IMR-90 (cell line): ENCODE data around the gene PUM2. TPM values are rescaled to one million over a fixed set of nuclear protein-coding genes. Genes with fewer than 3 reads are reported as not detected.

Experiments
- ATAC-seq: fragments of 200-7000 bp; cut with Tn5 transposase; 2 replicates; pipeline ENCODE4 v1.9.1; 2020; ENCODE audit warnings: low read depth, mild to moderate bottlenecking, moderate library complexity
- BruUV-seq: library from RNA; stranded (reverse); fragments of 400-500 nt; replicated peaks from 2 replicates; lab custom pipeline; 2021; lab: Mats Ljungman, UMichigan
- CTCF ChIA-PET: fragments of 300-600 bp; formaldehyde crosslinking; extraction: SDS; loops from one replicate; lab custom pipeline; 2021; ENCODE audit warnings: antibody characterized with exemption; lab: Yijun Ruan, JAX
- POLR2A ChIA-PET: fragments of 300-600 bp; sonication (Branson Sonifier 250); formaldehyde crosslinking; loops from one replicate; lab custom pipeline; 2022; ENCODE audit warnings: antibody characterized with exemption; ENCODE audit not compliant: unreplicated experiment; lab: Charles Lee
- DNase-seq: peaks from one replicate; pipeline ENCODE4 v3.0.0; 2013
- H2AFZ ChIP-seq: replicated peaks from 2 replicates; pipeline ENCODE3; 2013; ENCODE audit warnings: low read length, mild to moderate bottlenecking; ENCODE audit not compliant: poor library complexity
- H2AK5ac ChIP-seq: 2 replicates; pipeline ENCODE4 v1.6.1; 2013; ENCODE audit warnings: low read depth, low read length, inconsistent platforms
- H2AK9ac ChIP-seq: replicated peaks from 2 replicates; pipeline ENCODE3; 2013; ENCODE audit warnings: mild to moderate bottlenecking, low read depth, low read length, moderate library complexity; ENCODE audit not compliant: poor library complexity
- H2BK120ac ChIP-seq: 2 replicates; pipeline ENCODE4 v1.6.1; 2013; ENCODE audit warnings: low read depth, low read length, inconsistent platforms
- H2BK15ac ChIP-seq: 3 replicates; pipeline ENCODE4 v1.6.1; 2013; ENCODE audit warnings: low read depth, low read length, inconsistent platforms
- H2BK20ac ChIP-seq: 2 replicates; pipeline ENCODE4 v1.6.1; 2013; ENCODE audit warnings: low read depth, mild to moderate bottlenecking, inconsistent platforms, low read length, moderate library complexity
- H2BK5ac ChIP-seq: 2 replicates; pipeline ENCODE4 v1.6.1; 2013; ENCODE audit warnings: mild to moderate bottlenecking, low read depth, low read length, inconsistent platforms; ENCODE audit not compliant: poor library complexity, severe bottlenecking
- H3K14ac ChIP-seq: replicated peaks from 2 replicates; pipeline ENCODE4 v1.6.1; 2013; ENCODE audit warnings: low read depth, low read length, inconsistent platforms
- H3K18ac ChIP-seq: 2 replicates; pipeline ENCODE4 v1.6.1; 2013; ENCODE audit warnings: low read depth, low read length, control low read depth
- H3K23ac ChIP-seq: 2 replicates; pipeline ENCODE4 v1.6.1; 2013; ENCODE audit warnings: low read depth, low read length, inconsistent platforms
- H3K27ac ChIP-seq: 2 replicates; pipeline ENCODE4 v1.5.1; 2013; ENCODE audit warnings: mild to moderate bottlenecking, control low read depth, low read length; ENCODE audit not compliant: insufficient read depth
- H3K27me3 ChIP-seq: 2 replicates; pipeline ENCODE4 v1.6.1; 2013; ENCODE audit warnings: low read length; ENCODE audit not compliant: control insufficient read depth, insufficient read depth
- H3K36me3 ChIP-seq: 2 replicates; pipeline ENCODE4 v1.6.1; 2013; ENCODE audit warnings: low read length, mixed read lengths; ENCODE audit not compliant: control insufficient read depth, insufficient read depth
- H3K4ac ChIP-seq: 2 replicates; pipeline ENCODE4 v1.6.1; 2013; ENCODE audit warnings: low read depth, low read length, inconsistent platforms
- H3K4me1 ChIP-seq: 2 replicates; pipeline ENCODE4 v1.6.1; 2013; ENCODE audit warnings: low read length, mixed read lengths; ENCODE audit not compliant: control insufficient read depth, insufficient read depth
- H3K4me2 ChIP-seq: 2 replicates; pipeline ENCODE4 v1.6.1; 2013; ENCODE audit warnings: low read depth, mild to moderate bottlenecking, control low read depth, low read length, moderate library complexity
- H3K4me3 ChIP-seq: 2 replicates; pipeline ENCODE4 v1.5.1; 2013; ENCODE audit warnings: low read depth, mild to moderate bottlenecking, control low read depth, low read length, moderate library complexity; ENCODE audit not compliant: insufficient read depth
- H3K56ac ChIP-seq: 2 replicates; pipeline ENCODE4 v1.6.1; 2013; ENCODE audit warnings: low read length, inconsistent platforms; ENCODE audit not compliant: insufficient read depth; ENCODE audit errors: extremely low read depth
- H3K79me1 ChIP-seq, 2 experiments: 2 replicates each; pipeline ENCODE4 v1.6.1; 2013; ENCODE audit warnings: low read length in 2 of 2, inconsistent platforms in 1 of 2, low read depth in 1 of 2
- H3K9ac ChIP-seq: 2 replicates; pipeline ENCODE4 v1.6.1; 2013; ENCODE audit warnings: low read depth, low read length, control low read depth
- H3K9me1 ChIP-seq: 2 replicates; pipeline ENCODE4 v1.6.1; 2013; ENCODE audit warnings: low read length, inconsistent platforms; ENCODE audit not compliant: insufficient read depth
- H3K9me3 ChIP-seq: 2 replicates; pipeline ENCODE4 v1.6.1; 2013; ENCODE audit warnings: low read length; ENCODE audit not compliant: control insufficient read depth, insufficient read depth
- H4K20me1 ChIP-seq: 2 replicates; pipeline ENCODE4 v1.6.1; 2013; ENCODE audit warnings: low read length, inconsistent platforms; ENCODE audit not compliant: insufficient read depth
- H4K5ac ChIP-seq: 2 replicates; pipeline ENCODE4 v1.6.1; 2013; ENCODE audit warnings: mild to moderate bottlenecking, low read depth, low read length, control low read depth
- H4K8ac ChIP-seq, 2 experiments: 2 replicates each; pipeline ENCODE4 v1.6.1; 2013; ENCODE audit warnings: low read depth in 2 of 2, low read length in 2 of 2, control low read depth in 1 of 2, inconsistent platforms in 1 of 2
- H4K91ac ChIP-seq: 2 replicates; pipeline ENCODE4 v1.6.1; 2013; ENCODE audit warnings: low read depth, low read length, inconsistent platforms; ENCODE audit not compliant: insufficient read depth
- BHLHE40 ChIP-seq: fragments of 150-350 bp; IDR thresholded peaks from 2 replicates; pipeline ENCODE4 v1.6.1; 2016; ENCODE audit warnings: mild to moderate bottlenecking, low read depth, low read length
- CEBPB ChIP-seq: IDR thresholded peaks from 2 replicates; pipeline ENCODE4 v1.6.1; 2012; ENCODE audit warnings: low read depth, low read length, improper control_type of control experiment
- CHD1 ChIP-seq: IDR thresholded peaks from 2 replicates; pipeline ENCODE4 v1.6.1; 2012; ENCODE audit warnings: low read depth, low read length, improper control_type of control experiment
- FOS ChIP-seq: fragments of 150-350 bp; IDR thresholded peaks from 2 replicates; pipeline ENCODE4 v1.6.1; 2016; ENCODE audit warnings: low read depth, low read length
- MAFK ChIP-seq: IDR thresholded peaks from 2 replicates; pipeline ENCODE4 v1.6.1; 2012; ENCODE audit warnings: low read depth, low read length, improper control_type of control experiment
- MAZ ChIP-seq: IDR thresholded peaks from 2 replicates; pipeline ENCODE4 v1.6.1; 2012; ENCODE audit warnings: low read depth, mild to moderate bottlenecking, low read length, improper control_type of control experiment, moderate library complexity, borderline replicate concordance
- MXI1 ChIP-seq: IDR thresholded peaks from 2 replicates; pipeline ENCODE4 v1.6.1; 2012; ENCODE audit warnings: low read depth, mild to moderate bottlenecking, low read length, moderate library complexity, borderline replicate concordance
- NFE2L2 ChIP-seq: fragments of 150-350 bp; IDR thresholded peaks from 2 replicates; pipeline ENCODE4 v1.6.1; 2016; ENCODE audit warnings: low read depth, mild to moderate bottlenecking, low read length
- POLR2A ChIP-seq: IDR thresholded peaks from 2 replicates; pipeline ENCODE4 v1.6.1; 2012; ENCODE audit warnings: mild to moderate bottlenecking, low read depth, low read length
- RAD21 ChIP-seq: IDR thresholded peaks from 2 replicates; pipeline ENCODE4 v1.6.1; 2012; ENCODE audit warnings: low read length, improper control_type of control experiment
- RCOR1 ChIP-seq: IDR thresholded peaks from 2 replicates; pipeline ENCODE4 v1.6.1; 2012; ENCODE audit warnings: mild to moderate bottlenecking, low read length, improper control_type of control experiment; ENCODE audit not compliant: insufficient replicate concordance
- RFX5 ChIP-seq: IDR thresholded peaks from 2 replicates; pipeline ENCODE4 v1.8.0; 2012; ENCODE audit warnings: low read depth, mild to moderate bottlenecking, low read length, moderate library complexity
- SMC3 ChIP-seq: fragments of 150-350 bp; IDR thresholded peaks from 2 replicates; pipeline ENCODE4 v1.6.1; 2016; ENCODE audit warnings: low read depth, mild to moderate bottlenecking, antibody characterized with exemption, low read length, moderate library complexity
- WGBS, 2 experiments: methylation state at CpG; one replicate each; pipeline versions ENCODE4 v1.1.5 to v1.1.7; 2013; ENCODE audit warnings: missing lambda C conversion rate in 2 of 2; ENCODE audit not compliant: insufficient read length in 1 of 2; ENCODE audit errors: extremely low coverage in 2 of 2; 5-methylcytosine and 5-hydroxymethylcytosine counted together
- dilution Hi-C: fragments of 300-500 bp; cut with HindIII; formaldehyde crosslinking; loops from one replicate; pipeline ENCODE4 v1.14.3; 2018; ENCODE audit warnings: low sequenced_read_pairs; ENCODE audit not compliant: unreplicated experiment
- in situ Hi-C: fragments of 300-500 bp; cut with MboI; formaldehyde crosslinking; loops from 3 replicates; pipeline ENCODE4 v1.14.3; 2019; ENCODE audit warnings: low sequenced_read_pairs, inconsistent platforms, mixed read lengths
- intact Hi-C: fragments of 100-400 bp; cut with micrococcal nuclease; formaldehyde crosslinking; loops from 2 replicates; pipeline ENCODE4 v1.10.0; 2022
- polyA plus RNA-seq, 3 experiments: library from polyadenylated mRNA; depleted of rRNA; stranded (reverse); fragments of >200 nt; gene quantifications; 2 replicates each; pipeline ENCODE4 v1.2.3, GENCODE V29; 2012; ENCODE audit warnings: low replicate concordance in 1 of 3
- total RNA-seq: library from RNA; depleted of rRNA; stranded (reverse); fragments of >200 nt; gene quantifications from 2 replicates; pipeline ENCODE4 v1.2.3, GENCODE V29; 2012
- TF ChIP-seq, protein P1 (sequence below): fragments of 150-350 bp; IDR thresholded peaks from 2 replicates; pipeline ENCODE4 v1.6.1; 2017; ENCODE audit warnings: mild to moderate bottlenecking, antibody characterized with exemption, low read length, low read depth
- TF ChIP-seq, protein P2 (sequence below): fragments of 150-350 bp; IDR thresholded peaks from 2 replicates; pipeline ENCODE4 v1.6.1; 2016; ENCODE audit warnings: low read depth, mild to moderate bottlenecking, low read length, moderate library complexity, borderline replicate concordance
- TF ChIP-seq, protein P3 (sequence below): conservative IDR thresholded peaks from 2 replicates; pipeline ENCODE4 v1.5.1; 2012; ENCODE audit warnings: mild to moderate bottlenecking, low read depth, low read length, improper control_type of control experiment

PUM2 gene
- total and polyA plus RNA-seq, 2 of the 4 experiments (the other 2 are of a cell fraction) = 18.8 to 38.4 TPM

DNA sequence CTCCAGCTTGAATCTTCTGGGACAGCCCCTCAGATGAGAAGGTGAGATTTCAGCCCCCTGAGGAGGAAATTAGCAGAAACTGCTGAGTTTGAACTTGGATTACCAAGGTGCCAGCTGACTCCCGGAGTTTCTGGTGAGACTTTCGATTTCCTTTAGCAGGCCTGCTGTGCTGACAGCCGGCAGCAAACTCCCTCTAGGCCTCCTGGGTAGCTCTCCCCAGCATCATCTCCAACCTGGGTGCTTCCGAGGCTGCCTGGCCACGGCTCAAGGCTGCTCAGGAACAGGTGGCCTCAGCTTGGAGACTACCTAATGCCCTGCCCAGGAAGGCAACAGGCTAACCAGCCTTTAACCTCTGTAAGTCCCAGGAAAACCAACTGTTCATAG is 142.2 kb downstream of the PUM2 start:
- intact Hi-C loops = no loop called here
- ATAC-seq (peak; percentile 52), DNase-seq (no peak)
- TF ChIP-seq, protein P1, sequence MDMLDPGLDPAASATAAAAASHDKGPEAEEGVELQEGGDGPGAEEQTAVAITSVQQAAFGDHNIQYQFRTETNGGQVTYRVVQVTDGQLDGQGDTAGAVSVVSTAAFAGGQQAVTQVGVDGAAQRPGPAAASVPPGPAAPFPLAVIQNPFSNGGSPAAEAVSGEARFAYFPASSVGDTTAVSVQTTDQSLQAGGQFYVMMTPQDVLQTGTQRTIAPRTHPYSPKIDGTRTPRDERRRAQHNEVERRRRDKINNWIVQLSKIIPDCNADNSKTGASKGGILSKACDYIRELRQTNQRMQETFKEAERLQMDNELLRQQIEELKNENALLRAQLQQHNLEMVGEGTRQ = no peak
- TF ChIP-seq, protein P2, sequence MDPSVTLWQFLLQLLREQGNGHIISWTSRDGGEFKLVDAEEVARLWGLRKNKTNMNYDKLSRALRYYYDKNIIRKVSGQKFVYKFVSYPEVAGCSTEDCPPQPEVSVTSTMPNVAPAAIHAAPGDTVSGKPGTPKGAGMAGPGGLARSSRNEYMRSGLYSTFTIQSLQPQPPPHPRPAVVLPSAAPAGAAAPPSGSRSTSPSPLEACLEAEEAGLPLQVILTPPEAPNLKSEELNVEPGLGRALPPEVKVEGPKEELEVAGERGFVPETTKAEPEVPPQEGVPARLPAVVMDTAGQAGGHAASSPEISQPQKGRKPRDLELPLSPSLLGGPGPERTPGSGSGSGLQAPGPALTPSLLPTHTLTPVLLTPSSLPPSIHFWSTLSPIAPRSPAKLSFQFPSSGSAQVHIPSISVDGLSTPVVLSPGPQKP = no peak
- TF ChIP-seq CHD1 (no peak), POLR2A (no peak), MAFK (no peak), NFE2L2 (no peak), MAZ (no peak), CEBPB (no peak), RFX5 (no peak), MXI1 (no peak), RCOR1 (no peak), BHLHE40 (no peak), SMC3 (no peak), FOS (no peak), RAD21 (no peak)
- TF ChIP-seq, protein P3, sequence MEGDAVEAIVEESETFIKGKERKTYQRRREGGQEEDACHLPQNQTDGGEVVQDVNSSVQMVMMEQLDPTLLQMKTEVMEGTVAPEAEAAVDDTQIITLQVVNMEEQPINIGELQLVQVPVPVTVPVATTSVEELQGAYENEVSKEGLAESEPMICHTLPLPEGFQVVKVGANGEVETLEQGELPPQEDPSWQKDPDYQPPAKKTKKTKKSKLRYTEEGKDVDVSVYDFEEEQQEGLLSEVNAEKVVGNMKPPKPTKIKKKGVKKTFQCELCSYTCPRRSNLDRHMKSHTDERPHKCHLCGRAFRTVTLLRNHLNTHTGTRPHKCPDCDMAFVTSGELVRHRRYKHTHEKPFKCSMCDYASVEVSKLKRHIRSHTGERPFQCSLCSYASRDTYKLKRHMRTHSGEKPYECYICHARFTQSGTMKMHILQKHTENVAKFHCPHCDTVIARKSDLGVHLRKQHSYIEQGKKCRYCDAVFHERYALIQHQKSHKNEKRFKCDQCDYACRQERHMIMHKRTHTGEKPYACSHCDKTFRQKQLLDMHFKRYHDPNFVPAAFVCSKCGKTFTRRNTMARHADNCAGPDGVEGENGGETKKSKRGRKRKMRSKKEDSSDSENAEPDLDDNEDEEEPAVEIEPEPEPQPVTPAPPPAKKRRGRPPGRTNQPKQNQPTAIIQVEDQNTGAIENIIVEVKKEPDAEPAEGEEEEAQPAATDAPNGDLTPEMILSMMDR = no peak
- Histone ChIP-seq H3K14ac (no peak overlapping the region), H2AFZ (peak overlapping the region; percentile 28), H2BK5ac (no peak overlapping the region), H2BK20ac (no peak overlapping the region), H3K18ac (peak overlapping the region; percentile 22; the same call in 1 of the 2 replicates), H3K56ac (no peak overlapping the region), H3K27me3 (no peaks in the 10 kb centered on the region), H3K4ac (peak overlapping the region; percentile 4; the same call in 1 of the 2 replicates), H3K9me3 (no peaks in the 10 kb centered on the region), H3K4me2 (peak overlapping the region; percentile 57), H3K36me3 (no peaks in the 10 kb centered on the region; the same call in 1 of the 2 replicates), H4K8ac (peak overlapping the region in 1 of 2 experiments; percentile 24; a peak in 2 of 4 replicates), H2AK9ac (no peak overlapping the region), H3K4me3 (no peak overlapping the region), H2AK5ac (no peak overlapping the region), H4K91ac (no peak overlapping the region; the same call in 1 of the 2 replicates), H2BK15ac (no peak overlapping the region), H2BK120ac (peak overlapping the region; percentile 19; the same call in 1 of the 2 replicates), H4K20me1 (no peaks in the 10 kb centered on the region), H3K9ac (peak overlapping the region; percentile 57; the same call in 1 of the 2 replicates), H3K23ac (no peak overlapping the region), H4K5ac (peak overlapping the region; percentile 68), H3K79me1 (peaks cover 0 to 6% of the 10 kb centered on the region in 2 experiments; a peak in 1 of 4 replicates), H3K9me1 (peaks cover 8% of the 10 kb centered on the region; the same call in 1 of the 2 replicates), H3K27ac (no peak overlapping the region), H3K4me1 (peaks cover 16% of the 10 kb centered on the region)
- 20% methylated on average over 1 of the region's 5 CpGs; no CpG with 5 or more reads in 1 of the 2 experiments for WGBS, 2 experiments
- in situ Hi-C loops = no loop called here
- BruUV-seq = no TSS peak
- CTCF ChIA-PET = no interaction called here
- POLR2A ChIA-PET = interaction anchor here (0.6 kb wide), 1 partner anchor 12 kb away, joined by 3 read pairs; no protein-coding TSS in a partner anchor
- dilution Hi-C loops = no loop called here
